ENCODE results near the gene RUFY3. TPM values are rescaled to one million over a fixed set of nuclear protein-coding genes. Genes with fewer than 3 reads are reported as not detected.

RUFY3 gene
- total and polyA plus RNA-seq, 2 of the 4 experiments (the other 2 are of a cell fraction), result 19.6 to 28.9 TPM

DNA sequence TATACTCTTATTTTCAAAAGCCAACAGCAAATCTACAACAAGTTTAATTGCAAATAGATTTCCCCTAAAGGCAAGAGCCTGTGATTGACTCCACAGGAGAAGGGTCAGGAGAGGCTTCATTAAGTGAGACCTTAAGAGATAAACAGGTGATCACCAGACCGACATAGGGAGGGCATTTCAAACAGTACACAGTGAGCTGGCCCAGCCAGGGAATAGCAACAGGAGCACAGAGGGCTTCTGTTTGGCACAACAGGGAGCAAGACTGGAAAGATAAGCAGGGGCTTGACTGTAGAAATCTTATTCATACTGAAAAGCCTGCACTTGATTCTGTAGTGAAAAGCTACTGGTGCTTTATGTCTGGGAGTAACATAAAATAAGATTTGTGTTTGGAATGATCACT, 3.9 kb downstream of the RUFY3 start:
- no peak overlapping the region for H2AK9ac ChIP-seq (replicated peaks; ENCODE audit: low read depth, low read length, poor library complexity)
- dilution Hi-C loops (cut with HindIII; ENCODE audit: low sequenced_read_pairs, unreplicated experiment), result no loop called here
- intact Hi-C loops (cut with micrococcal nuclease), result no loop called here
- H3K9me1 ChIP-seq (ENCODE audit: insufficient read depth, low read length), result peaks cover 6% of the 10 kb centered on the region
- H2BK20ac ChIP-seq (ENCODE audit: low read depth, low read length), result no peak overlapping the region
- peaks cover 20 to 46% of the 10 kb centered on the region in 2 experiments for H3K79me1 ChIP-seq (ENCODE audit: low read depth in 1 of 2, low read length in 2 of 2)
- no peaks in the 10 kb centered on the region; the same call in 1 of the 2 replicates for H4K20me1 ChIP-seq (ENCODE audit: insufficient read depth, low read length)
- H3K4me3 ChIP-seq (ENCODE audit: insufficient read depth, low read depth, low read length), result no peak overlapping the region
- H4K8ac ChIP-seq (ENCODE audit: low read depth in 2 of 2, low read length in 2 of 2), result no peak overlapping the region
- no TSS peak for BruUV-seq (replicated peaks)
- H3K36me3 ChIP-seq (ENCODE audit: control insufficient read depth, insufficient read depth, low read length), result peaks cover 2% of the 10 kb centered on the region
- ChIA-PET CTCF (interaction anchor here (0.6 kb wide), 1 partner anchor 9 kb away, joined by 4 read pairs; no protein-coding TSS in a partner anchor), POLR2A (ENCODE audit: unreplicated experiment) (interaction anchor here (0.7 kb wide), 1 partner anchor 9 kb away, joined by 3 read pairs; no protein-coding TSS in a partner anchor)
- no peak overlapping the region for H3K4ac ChIP-seq (ENCODE audit: low read depth, low read length)
- 60% methylated on average over 1 of the region's 1 CpG; no CpG with 5 or more reads in 1 of the 2 experiments for WGBS, 2 experiments (ENCODE audit: extremely low coverage in 2 of 2, insufficient read length in 1 of 2)
- H2BK120ac ChIP-seq (ENCODE audit: low read depth, low read length), result no peak overlapping the region
- in situ Hi-C loops (cut with MboI; ENCODE audit: low sequenced_read_pairs), result no loop called here
- no peak overlapping the region for H3K56ac ChIP-seq (ENCODE audit: extremely low read depth, insufficient read depth, low read length)
- H3K27me3 ChIP-seq (ENCODE audit: control insufficient read depth, insufficient read depth, low read length), result no peaks in the 10 kb centered on the region
- H3K14ac ChIP-seq (replicated peaks; ENCODE audit: low read depth, low read length), result no peak overlapping the region
- no peak overlapping the region for H2AFZ ChIP-seq (replicated peaks; ENCODE audit: low read length, poor library complexity)
- no peak overlapping the region for H2BK15ac ChIP-seq (ENCODE audit: low read depth, low read length)
- no peak overlapping the region for H2AK5ac ChIP-seq (ENCODE audit: low read depth, low read length)
- no peak overlapping the region for H3K4me2 ChIP-seq (ENCODE audit: low read depth, low read length)
- no peak overlapping the region for H4K5ac ChIP-seq (ENCODE audit: low read depth, low read length)
- H3K23ac ChIP-seq (ENCODE audit: low read depth, low read length), result no peak overlapping the region
- no peak for TF ChIP-seq NFE2L2 (IDR thresholded peaks at IDR 0.05; ENCODE audit: low read depth, low read length)
- TF ChIP-seq, protein P1, sequence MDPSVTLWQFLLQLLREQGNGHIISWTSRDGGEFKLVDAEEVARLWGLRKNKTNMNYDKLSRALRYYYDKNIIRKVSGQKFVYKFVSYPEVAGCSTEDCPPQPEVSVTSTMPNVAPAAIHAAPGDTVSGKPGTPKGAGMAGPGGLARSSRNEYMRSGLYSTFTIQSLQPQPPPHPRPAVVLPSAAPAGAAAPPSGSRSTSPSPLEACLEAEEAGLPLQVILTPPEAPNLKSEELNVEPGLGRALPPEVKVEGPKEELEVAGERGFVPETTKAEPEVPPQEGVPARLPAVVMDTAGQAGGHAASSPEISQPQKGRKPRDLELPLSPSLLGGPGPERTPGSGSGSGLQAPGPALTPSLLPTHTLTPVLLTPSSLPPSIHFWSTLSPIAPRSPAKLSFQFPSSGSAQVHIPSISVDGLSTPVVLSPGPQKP (IDR thresholded peaks at IDR 0.05; ENCODE audit: borderline replicate concordance, low read depth, low read length), result no peak
- TF ChIP-seq MAFK (IDR thresholded peaks at IDR 0.05; ENCODE audit: low read depth, low read length), result no peak
- no peak for TF ChIP-seq SMC3 (IDR thresholded peaks at IDR 0.05; ENCODE audit: low read depth, low read length)
- TF ChIP-seq MAZ (IDR thresholded peaks at IDR 0.05; ENCODE audit: borderline replicate concordance, low read depth, low read length), result no peak
- TF ChIP-seq POLR2A (IDR thresholded peaks at IDR 0.05; ENCODE audit: low read depth, low read length), result no peak
- no peak for TF ChIP-seq CEBPB (IDR thresholded peaks at IDR 0.05; ENCODE audit: low read depth, low read length)
- TF ChIP-seq CHD1 (IDR thresholded peaks at IDR 0.05; ENCODE audit: low read depth, low read length), result no peak
- TF ChIP-seq FOS (IDR thresholded peaks at IDR 0.05; ENCODE audit: low read depth, low read length), result no peak
- no peak for TF ChIP-seq RFX5 (IDR thresholded peaks at IDR 0.05; ENCODE audit: low read depth, low read length)
- TF ChIP-seq MXI1 (IDR thresholded peaks at IDR 0.05; ENCODE audit: borderline replicate concordance, low read depth, low read length), result no peak
- H2BK5ac ChIP-seq (ENCODE audit: low read depth, low read length, poor library complexity, severe bottlenecking), result no peak overlapping the region
- no peak overlapping the region for H3K27ac ChIP-seq (ENCODE audit: insufficient read depth, low read length)
- ATAC-seq (ENCODE audit: low read depth) (no peak), DNase-seq (no peak)
- no peaks in the 10 kb centered on the region; the same call in 1 of the 2 replicates for H3K4me1 ChIP-seq (ENCODE audit: control insufficient read depth, insufficient read depth, low read length)
- H3K18ac ChIP-seq (ENCODE audit: low read depth, low read length), result no peak overlapping the region
- no peak overlapping the region for H3K9ac ChIP-seq (ENCODE audit: low read depth, low read length)
- H4K91ac ChIP-seq (ENCODE audit: insufficient read depth, low read depth, low read length), result no peak overlapping the region
- H3K9me3 ChIP-seq (ENCODE audit: control insufficient read depth, insufficient read depth, low read length), result no peaks in the 10 kb centered on the region

Measured in IMR-90 (cell line).